Astrocyte of the spinal cord (primary cell): ENCODE results near the gene OR10A4.

Experiments
- DNase-seq: peaks from one replicate; pipeline ENCODE4 v3.0.0; 2011; ENCODE audit warnings: low read depth, low spot score
- H3K4me3 ChIP-seq: 2 replicates; pipeline ENCODE4 v1.5.1; 2011; ENCODE audit warnings: low read depth, mild to moderate bottlenecking, low read length, moderate library complexity
- CTCF ChIP-seq: IDR thresholded peaks from 2 replicates; pipeline ENCODE4 v1.5.1; 2012; ENCODE audit warnings: low read depth, mild to moderate bottlenecking, low read length, inconsistent platforms
- in situ Hi-C: cut with HindIII; loops from 2 replicates; pipeline ENCODE4 v1.10.0; 2017; ENCODE audit warnings: low sequenced_read_pairs

Gene OR10A4

DNA sequence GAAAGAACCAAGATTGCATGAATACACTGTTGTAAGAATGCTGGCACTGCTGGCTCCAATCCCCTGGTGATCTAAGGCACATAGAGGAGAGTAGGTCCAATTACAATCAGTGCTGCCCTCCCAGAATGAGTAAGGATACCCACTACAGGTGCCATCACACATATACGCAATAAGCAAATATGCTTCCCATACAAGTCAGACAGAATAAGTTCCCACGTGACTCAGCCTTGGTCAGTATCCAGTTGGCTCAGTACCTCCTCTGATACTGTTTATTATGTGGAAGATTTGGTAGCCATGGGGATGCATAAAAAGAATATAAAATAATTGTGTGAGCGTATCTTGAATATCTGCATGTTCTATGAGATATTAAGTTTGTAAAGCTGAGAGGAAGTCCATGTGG lies 35.5 kb downstream of the OR10A4 start:
- peak; percentile 37 for DNase-seq

DNA sequence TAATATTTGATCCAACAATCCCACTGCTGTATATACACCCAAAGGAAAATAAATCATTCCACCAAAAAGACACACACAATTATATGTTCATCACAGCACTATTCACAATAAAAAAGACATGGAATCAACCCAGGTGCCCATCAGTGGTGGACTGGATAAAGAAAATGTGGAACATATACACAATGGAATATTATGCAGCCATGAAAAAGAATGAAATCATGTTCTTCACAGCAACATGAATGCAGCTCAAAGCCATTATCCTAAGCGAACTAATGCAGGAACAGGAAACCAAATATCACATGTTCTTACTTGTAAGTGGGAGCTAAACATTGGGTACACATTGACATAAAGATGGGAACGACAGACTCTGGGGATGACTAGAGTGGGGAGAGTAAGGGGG lies 43.3 kb downstream of the OR10A4 start:
- no peak overlapping the region for H3K4me3 ChIP-seq
- in situ Hi-C loops = no loop called here
- TF ChIP-seq CTCF = no peak
- no peak for DNase-seq

More for the DNA sequence above, 35.5 kb downstream of the OR10A4 start:
- no peak overlapping the region for H3K4me3 ChIP-seq
- in situ Hi-C loops = no loop called here
- TF ChIP-seq CTCF = no peak

GRCh38 chr11:6920702-6921101 lies 44.3 kb downstream of the OR10A4 start, which contains the start of gene OR2D3:
TSS of gene OR2D3 (plus strand) at chr11:6921002. CDS start at chr11:6921002, 0 bp downstream.
- in situ Hi-C loops = no loop called here
- TF ChIP-seq CTCF = no peak
- DNase-seq = no peak
- H3K4me3 ChIP-seq = no peak within 1 kb of the TSS

DNA sequence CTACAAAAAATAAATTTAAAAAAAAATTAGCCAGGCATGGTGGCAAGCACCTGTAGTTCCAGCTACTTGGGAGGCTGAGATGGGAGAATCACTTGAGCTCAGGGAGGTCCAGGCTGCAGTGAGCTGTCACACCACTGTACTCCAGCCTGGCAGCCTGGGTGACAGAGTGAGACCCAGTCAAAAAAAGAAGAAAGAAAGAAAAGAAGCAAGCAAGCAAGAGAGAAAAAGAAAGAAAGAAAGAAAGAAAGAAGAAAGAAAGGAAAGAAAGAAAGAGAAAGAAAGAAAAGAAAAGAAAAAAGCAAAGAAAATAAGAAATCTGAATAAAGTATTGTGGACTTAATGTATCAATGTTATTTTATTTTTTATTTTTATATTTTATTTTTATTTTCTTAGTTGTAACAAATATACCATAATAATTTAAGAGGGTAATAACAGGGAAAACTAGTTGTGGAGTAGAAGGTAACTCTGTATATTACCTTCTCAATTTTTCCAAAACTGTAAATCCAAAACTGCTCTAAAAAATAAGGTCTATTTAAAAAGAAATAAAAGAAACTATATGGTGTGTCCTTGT lies 48.7 kb downstream of the OR10A4 start:
- in situ Hi-C loops = no loop called here
- no peak overlapping the region for H3K4me3 ChIP-seq
- no peak for DNase-seq
- TF ChIP-seq CTCF = no peak

DNA sequence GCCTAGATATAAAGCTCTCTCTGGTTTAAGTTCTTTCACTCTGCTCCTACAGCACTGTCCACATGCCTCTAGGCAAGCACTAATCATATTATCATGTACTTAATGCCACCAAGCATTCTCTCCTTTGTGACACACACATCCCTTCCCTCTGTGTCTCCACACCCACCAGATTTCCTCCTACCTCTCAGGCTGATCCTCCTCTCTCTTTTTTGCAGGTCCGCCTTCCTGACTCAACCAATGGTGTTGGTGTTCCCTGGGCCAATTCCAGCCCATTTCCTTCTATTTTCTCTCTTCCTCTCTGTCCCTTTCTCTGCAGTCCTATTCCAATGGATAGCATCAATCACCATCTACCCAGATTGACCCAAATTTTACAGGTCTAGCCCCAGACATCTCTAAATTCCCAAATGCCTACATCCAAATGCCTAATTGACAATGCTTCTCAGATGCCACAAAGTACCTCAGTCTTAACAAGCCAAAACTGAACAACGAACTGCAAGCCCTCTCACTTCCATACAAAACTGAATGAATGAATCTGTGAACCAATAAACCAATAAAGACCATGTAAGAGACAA lies 49.3 kb downstream of the OR10A4 start:
- in situ Hi-C loops = no loop called here
- no peak for TF ChIP-seq CTCF
- peak; percentile 6 for DNase-seq
- H3K4me3 ChIP-seq = peak overlapping the region; percentile 76

DNA sequence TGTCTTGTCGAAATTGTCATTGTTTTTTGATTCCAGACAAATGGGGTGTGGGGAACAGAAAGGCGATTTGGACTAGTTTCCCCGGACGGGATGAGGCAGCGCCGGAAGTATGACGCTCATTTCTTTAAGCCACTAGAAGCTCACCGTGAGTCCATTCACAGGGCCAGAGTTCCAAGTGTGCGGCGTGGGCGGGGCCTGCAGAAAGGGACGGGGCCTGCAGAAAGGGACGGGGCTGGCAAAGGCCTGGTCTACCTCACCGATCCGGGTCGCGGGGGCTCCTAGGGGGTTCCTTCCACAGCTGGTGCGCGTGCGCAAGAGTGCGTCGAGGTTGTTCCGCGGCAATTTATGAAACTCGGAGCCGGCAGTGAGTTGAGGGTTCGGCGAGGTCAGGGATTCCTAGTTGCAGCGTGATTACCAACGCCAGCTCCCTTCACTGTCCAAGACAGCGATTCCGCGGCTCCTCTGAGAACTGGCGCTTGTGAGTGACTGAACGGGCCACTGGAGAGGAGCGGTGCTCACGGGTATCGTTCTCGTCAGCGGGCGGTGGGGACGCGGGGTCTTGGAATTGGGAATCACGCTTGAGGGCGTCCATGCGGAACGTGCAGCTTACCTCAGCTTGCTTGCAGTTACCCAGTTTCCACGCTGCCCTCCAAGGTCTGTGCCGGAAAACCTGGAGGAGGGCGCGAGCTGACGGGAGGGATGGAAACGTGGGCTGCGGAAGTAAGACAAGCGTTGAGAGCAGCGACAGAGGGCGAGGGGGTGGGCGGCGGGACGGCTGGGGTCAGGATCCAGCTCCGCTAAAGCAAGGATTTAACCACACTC lies 50.0 kb downstream of the OR10A4 start, which contains the start of gene ZNF215:
TSS of gene ZNF215 (plus strand) at position 219 of the 822 bp plus-strand sequence. CDS start 5,847 bp downstream, outside the sequence.
- in situ Hi-C loops = no loop called here
- DNase-seq = peak; percentile 79
- peak within 1 kb of the TSS; percentile 76 for H3K4me3 ChIP-seq
- no peak for TF ChIP-seq CTCF
